Lung microvascular endothelial cell (primary cell): Measurements from ENCODE around the gene ZNF763. TPM values are rescaled to one million over a fixed set of nuclear protein-coding genes. Genes with fewer than 3 reads are reported as not detected.
"Not testable (repeated sequence)": the region's sequence is repeated elsewhere in the genome, so short reads cannot be mapped to it uniquely, and the experiment has no call there.

Experiments used
- DNase-seq, 2 donors: peaks; one replicate each; pipeline versions ENCODE4 v3.0.0 to v3.0.0-alpha.2; 2010; ENCODE audit warnings: low read depth in 2 of 2
- total RNA-seq: library from RNA; depleted of rRNA; stranded (reverse); fragments of >200 nt; gene quantifications from 2 replicates; pipeline ENCODE4 v1.2.1, GENCODE V29; 2014

Gene ZNF763
- total RNA-seq, 1 donor from 2014 or later: 0.79 TPM

DNA sequence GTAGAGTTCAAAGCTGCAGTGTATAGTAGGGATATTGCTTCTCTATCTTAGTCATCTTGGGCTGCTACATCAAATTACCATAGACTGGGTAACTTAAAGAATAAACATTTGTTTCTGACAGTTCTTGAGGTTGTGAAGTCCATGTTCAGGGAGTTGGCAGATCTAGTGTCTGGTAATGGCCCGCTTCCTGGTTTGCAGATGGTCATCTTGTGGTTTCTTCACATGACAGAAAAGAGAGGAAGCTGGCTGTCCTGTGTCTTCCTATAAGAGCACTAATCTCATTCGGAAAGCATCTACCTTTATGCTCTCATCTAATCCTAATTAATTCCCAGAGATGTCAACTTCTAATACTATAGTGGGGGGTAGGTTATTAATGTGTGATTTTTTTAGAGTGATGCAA lies 6.2 kb downstream of the ZNF763 start:
- no peak for DNase-seq

DNA sequence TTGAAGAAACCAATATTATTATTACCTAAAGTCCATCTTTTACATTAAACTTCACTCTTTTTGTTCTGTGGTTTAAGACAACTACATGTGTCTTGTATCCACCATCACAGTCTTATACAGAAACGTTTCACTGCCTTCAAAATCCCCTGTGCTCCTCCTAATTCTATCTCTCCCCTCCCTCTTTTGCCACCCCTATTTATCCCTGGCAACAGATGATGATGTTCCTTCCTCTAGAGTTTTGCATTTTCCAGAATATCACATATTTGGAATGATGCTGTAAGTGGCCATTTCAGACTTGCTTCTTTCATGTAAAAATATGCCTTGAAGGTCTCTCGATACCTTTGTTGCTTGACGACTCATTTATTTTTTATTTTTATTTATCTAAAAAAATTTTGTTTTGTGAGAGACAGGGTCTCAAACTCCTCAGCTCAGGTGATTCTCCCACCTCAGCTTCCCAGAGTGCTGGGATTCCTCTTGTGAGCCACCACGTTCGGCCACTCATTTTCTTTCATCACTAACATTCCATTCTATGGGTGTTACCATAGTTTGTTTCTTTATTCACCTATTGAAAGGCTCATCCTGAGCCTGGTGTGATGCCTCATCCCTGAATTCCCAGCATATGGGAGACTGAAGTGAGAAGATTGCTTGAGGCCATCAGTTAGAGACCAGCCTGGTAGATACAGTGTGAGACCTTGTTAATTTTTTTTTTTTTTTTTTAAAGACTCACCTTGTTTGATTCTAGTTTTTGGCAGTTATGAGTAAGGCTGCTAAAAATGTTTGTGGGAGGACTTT lies 8.4 kb downstream of the ZNF763 start:
- no peak for DNase-seq

DNA sequence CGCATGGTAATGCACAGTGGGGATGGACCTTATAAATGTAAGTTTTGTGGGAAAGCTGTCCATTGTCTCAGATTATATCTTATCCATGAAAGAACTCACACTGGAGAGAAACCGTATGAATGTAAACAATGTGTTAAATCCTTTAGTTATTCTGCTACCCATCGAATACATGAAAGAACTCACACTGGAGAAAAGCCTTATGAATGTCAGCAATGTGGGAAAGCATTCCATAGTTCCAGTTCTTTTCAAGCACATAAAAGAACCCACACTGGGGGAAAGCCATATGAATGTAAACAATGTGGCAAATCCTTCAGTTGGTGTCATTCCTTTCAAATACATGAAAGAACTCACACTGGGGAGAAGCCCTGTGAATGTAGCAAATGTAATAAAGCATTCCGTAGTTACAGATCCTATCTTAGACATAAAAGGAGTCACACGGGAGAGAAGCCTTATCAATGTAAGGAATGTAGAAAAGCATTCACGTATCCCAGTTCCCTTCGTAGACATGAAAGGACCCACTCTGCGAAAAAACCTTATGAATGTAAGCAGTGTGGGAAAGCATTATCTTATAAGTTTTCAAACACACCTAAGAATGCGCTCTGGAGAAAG lies 13.8 kb downstream of the ZNF763 start:
- no peak for DNase-seq

DNA sequence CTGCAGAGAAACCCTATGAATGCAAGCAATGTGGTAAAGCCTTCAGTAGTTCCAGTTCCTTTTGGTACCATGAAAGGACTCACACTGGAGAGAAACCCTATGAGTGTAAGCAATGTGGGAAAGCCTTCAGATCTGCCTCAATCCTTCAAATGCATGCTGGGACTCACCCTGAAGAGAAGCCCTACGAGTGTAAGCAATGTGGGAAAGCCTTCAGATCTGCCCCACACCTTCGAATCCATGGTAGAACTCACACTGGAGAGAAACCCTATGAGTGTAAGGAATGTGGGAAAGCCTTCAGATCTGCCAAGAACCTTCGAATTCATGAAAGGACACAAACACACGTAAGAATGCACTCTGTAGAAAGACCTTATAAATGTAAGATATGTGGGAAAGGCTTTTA lies 14.7 kb downstream of the ZNF763 start:
- DNase-seq: no peak

DNA sequence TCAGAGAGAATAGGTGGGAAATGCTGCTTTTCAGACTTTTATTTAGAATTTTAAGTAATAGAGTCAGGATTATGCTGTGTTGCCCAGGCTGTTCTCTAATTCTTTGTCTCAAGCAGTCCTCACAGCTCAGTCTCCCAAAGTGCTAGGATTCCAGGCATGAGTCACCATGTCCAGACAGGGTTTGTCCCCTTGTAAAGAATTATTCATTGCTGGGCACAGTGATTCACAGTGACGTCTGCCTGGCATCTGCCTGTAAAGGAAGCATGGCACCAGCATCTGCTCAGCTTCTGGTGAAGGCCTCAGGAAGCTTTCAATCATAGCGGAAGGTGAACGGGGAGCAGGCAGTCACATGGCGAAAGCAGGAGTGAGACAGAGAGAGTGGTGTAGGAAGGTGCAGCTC lies 17.7 kb downstream of the ZNF763 start:
- DNase-seq: no peak

DNA sequence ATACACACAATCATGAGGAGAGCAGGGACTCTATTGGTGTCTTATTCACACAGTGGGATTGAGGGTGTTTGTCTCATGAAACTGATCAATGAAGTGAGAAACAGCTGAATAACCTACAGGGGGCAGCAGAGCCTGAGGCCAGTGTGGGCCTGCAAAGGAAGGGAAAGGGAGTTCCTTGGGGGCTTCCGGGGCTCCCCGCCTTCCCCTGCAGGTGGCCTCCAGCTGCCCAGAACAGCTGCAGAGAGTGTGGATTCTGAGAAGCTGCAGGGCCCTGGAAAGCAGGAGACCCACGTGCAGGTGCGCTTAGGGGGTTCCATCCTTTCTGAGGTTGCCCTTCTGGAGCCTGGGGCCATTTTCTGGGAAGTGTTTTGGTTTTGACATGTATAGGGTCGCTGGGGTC lies 20.1 kb downstream of the ZNF763 start:
- DNase-seq: no peak

DNA sequence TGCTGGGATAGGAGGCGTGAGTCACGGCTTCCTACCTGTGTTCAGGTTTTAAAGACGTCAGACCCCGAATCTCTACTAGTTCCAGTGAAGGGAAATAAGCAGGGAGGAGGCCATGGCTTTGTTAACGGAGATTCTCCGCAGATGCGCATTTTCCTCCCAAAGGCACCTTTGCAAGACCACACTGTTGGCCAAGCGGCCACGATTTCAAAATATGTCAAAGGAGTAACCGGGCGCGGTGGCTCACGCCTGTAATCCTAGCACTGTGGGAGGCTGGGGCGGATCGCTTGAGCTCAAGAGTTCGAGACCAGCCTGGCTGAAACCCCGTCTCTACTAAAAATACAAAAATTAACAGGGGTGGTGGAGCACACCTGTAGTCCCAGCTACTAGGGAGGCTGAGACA lies 21.9 kb downstream of the ZNF763 start:
- no peak for DNase-seq

DNA sequence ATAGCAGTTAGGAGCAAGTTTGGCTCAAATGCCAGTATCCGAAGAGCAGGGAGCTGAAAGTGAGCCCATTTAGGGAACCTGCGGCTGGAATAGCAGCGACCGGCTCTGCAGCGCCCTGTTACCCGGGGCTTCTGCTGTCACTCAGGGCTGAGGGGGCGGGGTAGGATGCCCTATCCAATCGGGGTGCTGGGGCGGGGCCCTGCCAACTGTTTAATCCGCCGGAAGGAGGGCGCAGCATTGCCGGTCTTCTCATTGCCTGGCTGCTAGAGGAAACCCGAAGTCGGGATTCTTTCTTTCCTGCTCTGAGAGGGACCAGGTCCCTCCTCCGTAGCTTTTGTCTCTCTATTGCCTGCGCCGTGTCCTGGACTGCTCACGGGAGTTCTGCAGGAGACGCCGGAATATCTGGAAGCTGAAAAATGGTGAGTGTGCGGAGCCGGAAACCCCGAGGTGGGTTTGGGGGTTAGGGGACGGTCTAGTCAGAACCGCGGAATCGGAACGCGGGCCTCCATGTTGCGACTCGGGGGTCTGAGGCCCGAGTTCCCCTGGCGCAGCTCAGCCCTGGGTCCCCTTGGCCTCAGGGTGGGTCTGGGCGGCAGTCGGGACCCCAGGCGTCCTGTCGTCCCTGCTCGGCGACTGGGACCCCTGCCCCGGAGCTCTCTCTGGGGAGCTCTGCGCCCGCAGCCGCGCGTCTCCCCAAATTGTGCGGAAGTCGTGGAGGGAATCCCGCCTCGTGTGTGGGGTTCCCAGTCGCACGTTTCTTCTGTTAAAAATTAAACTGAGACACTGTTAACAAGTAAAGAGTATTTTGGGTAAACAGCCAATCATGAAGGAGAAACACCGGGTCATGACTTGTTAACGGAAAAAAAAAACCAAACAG lies 22.8 kb downstream of the ZNF763 start:
- DNase-seq: peak; percentile 86 to 92

DNA sequence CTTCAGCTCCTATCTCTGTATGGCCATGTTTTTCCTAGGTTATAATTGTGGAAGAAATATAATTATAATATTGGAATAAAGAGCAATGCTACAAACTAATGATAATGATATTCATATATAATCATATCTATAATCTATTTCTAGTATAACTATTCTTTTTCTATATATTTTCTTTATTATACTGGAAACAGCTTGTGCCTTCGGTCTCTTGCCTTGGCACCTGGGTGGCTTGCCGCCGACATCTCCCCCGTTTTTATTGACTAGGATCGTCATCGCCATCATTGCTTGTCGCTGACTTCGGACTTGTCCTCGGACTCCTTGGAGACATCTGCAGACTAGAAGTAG lies 24.2 kb downstream of the ZNF763 start:
- DNase-seq: no peak

DNA sequence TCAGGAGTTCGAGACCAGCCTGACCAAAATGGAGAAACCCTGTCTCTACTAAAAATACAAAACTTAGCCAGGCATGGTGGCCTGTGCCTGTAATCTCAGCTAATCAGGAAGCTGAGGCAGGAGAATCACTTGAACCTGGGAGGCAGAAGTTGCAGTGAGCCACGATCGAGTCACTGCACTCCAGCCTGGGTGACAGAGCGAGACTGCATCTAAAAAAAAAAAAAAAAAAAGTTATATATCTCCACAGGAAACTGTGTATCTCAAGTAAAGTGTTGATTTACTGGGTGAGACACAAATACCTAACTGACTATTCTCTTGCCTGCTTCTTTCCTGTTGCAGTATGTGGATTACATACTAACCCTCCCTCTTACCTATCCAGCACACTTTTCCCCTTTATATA lies 27.1 kb downstream of the ZNF763 start:
- not testable (repeated sequence) for DNase-seq

DNA sequence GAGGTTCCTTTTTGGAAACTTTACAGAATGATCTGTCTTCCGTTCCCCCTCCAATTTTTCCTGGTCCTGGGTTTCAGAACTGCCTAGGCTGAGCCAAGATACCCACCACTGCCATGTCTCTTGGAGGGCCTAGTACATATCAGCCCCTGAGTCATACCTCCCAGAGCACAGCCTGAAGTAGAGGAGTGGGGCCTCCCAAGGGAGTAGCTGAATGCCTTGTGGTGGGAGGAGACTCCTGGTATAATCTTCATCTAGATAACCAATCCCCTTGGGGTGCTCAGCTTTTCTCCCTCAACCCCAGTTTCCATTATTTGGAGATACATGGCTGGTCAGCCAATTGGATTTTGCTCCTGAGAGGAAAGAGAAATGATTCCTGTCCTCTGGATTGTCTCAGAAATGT lies 30.3 kb downstream of the ZNF763 start:
- DNase-seq: no peak

DNA sequence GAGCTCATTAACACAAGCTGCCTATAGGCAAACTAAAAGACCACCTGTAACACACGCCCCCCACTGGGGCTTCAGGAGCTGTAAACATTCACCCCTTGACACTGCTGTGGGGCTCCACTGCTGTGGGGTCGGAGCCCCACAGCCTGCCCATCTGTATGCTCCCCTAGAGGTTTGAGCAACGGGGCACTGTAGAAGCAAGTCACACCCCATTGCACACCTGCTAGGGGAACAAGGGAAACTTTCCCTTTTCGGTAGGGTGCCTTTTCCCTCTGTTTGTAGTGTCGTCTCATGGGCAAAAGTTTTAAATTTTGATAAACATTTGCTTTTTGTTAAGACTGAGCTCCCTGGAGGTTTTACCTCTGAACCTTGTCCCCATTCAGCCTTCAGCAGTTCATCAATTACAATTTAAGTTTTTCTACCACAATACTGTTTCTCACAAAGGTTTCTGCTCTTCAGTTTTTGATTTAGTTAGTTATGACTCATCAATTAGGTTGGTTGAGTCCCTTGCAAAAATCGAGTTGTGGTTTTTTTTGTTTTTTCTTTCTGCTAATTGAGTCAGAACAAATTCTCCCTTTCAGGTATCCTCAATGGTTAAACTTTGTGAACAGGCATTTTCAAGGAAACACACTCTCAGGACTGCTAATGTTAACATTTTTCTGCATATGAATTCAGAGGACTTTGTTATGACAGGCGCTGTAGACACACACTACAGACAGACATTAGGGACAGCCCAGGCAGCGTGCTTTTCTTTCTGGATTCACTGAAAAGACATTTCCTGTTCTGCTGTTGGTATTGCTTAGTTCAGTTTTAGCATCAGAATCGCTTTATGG lies 35.5 kb downstream of the ZNF763 start:
- peak in 1 of 2 donors; percentile 8 for DNase-seq

DNA sequence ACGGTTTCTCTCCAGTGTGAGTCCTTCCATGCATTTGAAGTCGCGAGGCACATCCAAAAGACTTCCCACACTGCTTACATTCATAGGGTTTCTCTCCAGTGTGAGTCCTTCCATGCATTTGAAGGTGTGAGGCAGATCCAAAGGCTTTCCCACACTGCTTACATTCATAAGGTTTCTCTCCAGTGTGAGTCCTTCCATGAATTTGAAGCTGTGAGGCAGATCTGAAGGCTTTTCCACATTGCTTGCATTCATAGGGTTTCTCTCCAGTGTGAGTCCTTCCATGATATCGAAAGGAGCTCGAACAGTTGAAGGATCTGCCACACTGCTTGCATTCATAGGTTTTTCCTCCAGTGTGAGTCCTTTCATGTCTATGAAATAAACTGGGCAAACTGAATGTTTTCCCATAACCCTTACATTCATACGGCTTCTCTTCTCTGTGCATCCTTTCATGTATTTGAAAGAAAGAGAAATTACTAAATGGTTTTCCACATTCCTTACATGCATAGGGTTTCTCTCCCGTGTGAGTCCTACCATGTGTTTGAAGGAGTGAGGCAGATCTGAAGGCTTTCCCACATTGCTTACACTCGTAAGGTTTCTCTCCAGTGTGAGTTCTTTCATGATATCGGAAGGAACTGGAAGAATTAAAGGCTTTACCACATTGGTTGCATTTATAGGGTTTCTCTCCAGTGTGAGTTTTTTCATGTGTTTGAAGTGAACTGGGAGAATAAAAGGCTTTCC lies 50.3 kb downstream of the ZNF763 start:
- no peak for DNase-seq

DNA sequence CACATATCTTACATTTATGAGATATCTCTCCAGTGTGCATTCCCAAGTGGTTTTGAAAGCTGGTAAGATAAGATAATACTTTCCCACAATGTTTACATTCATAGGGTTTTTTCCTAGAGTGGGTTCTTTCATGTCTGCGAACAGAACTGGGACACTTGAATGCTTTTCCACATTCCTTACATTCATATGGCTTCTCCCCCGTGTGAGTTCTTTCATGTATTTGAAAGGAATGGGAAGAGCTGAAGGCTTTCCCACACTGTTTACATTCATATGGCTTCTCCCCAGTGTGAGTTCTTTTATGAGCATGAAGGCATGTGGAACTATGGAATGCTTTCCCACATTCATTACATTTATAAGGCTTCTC lies 50.9 kb downstream of the ZNF763 start:
- no peak for DNase-seq

Other genes starting within 250 kb of the ZNF763 start
- gene ZNF823, start 226.1 kb upstream of the ZNF763 start, total RNA-seq: 5.0 and 13.1 TPM in 2 replicates
- gene ZNF441, start 198.0 kb upstream of the ZNF763 start, total RNA-seq: 6.5 and 13.9 TPM in 2 replicates
- 0.65 and 1.4 TPM in 2 replicates for gene ZNF491, start 166.5 kb upstream of the ZNF763 start, total RNA-seq
- 4.8 and 9.5 TPM in 2 replicates for gene ZNF440, start 150.8 kb upstream of the ZNF763 start, total RNA-seq
- gene ZNF439, start 116.3 kb upstream of the ZNF763 start, total RNA-seq: 0.22 and 2.8 TPM in 2 replicates
- gene ZNF69, start 77.3 kb upstream of the ZNF763 start, total RNA-seq: 3.5 and 8.7 TPM in 2 replicates
- 3.3 and 5.2 TPM in 2 replicates for gene ZNF700, start 39.9 kb upstream of the ZNF763 start, total RNA-seq
- gene ZNF433, start 70.6 kb downstream of the ZNF763 start, total RNA-seq: 2.0 TPM in 2 replicates
- 0.22 and 0.40 TPM in 2 replicates for gene ZNF878, start 87.9 kb downstream of the ZNF763 start, total RNA-seq
- 1.7 and 3.6 TPM in 2 replicates for gene ZNF844, start 99.7 kb downstream of the ZNF763 start, total RNA-seq
- 2.2 and 3.2 TPM in 2 replicates for gene ZNF20, start 175.3 kb downstream of the ZNF763 start, total RNA-seq
- gene ZNF625, start 191.7 kb downstream of the ZNF763 start, total RNA-seq: 7.4 and 11.7 TPM in 2 replicates
- 3.5 and 6.7 TPM in 2 replicates for gene ZNF136, start 198.1 kb downstream of the ZNF763 start, total RNA-seq